Right ventricle myocardium inferior (tissue), 1 donor: Measurements from ENCODE around the gene ZBTB22. TPM values are rescaled to one million over a fixed set of nuclear protein-coding genes. Genes with fewer than 3 reads are reported as not detected.
A peak's percentile ranks its signal among the peaks of the same experiment; 100 is the strongest.

ENCODE experiments used
- ATAC-seq: fragments of 200-7000 bp; cut with Tn5 transposase; one replicate; pipeline ENCODE4 v1.9.1; 2020; ENCODE audit warnings: mild to moderate bottlenecking, moderate library complexity
- DNase-seq: peaks from one replicate; pipeline ENCODE4 v3.0.0; 2021; ENCODE audit errors: missing footprints
- intact Hi-C: fragments of 100-400 bp; cut with DNase I; formaldehyde crosslinking; loops from one replicate; pipeline ENCODE4 v1.11.0; 2022
- microRNA-seq: library from miRNA; unstranded; fragments of <30 nt; microRNA quantifications from one replicate; pipeline ENCODE4 v1.2.0, GENCODE V29; 2020
- total RNA-seq: library from RNA; stranded (reverse); fragmentation: NEBNext Ultra II Directional; extraction: Animal tissue kit (Norgen Biotek cat#: 25700); gene quantifications from one replicate; pipeline ENCODE4 v1.2.1, GENCODE V29; 2021
- donor health status: DM: no; HTN: yes; CAD: no; lungs with severe emphysema.

Gene ZBTB22
- total RNA-seq, 1 donor from 2014 or later = 10.8 TPM

DNA sequence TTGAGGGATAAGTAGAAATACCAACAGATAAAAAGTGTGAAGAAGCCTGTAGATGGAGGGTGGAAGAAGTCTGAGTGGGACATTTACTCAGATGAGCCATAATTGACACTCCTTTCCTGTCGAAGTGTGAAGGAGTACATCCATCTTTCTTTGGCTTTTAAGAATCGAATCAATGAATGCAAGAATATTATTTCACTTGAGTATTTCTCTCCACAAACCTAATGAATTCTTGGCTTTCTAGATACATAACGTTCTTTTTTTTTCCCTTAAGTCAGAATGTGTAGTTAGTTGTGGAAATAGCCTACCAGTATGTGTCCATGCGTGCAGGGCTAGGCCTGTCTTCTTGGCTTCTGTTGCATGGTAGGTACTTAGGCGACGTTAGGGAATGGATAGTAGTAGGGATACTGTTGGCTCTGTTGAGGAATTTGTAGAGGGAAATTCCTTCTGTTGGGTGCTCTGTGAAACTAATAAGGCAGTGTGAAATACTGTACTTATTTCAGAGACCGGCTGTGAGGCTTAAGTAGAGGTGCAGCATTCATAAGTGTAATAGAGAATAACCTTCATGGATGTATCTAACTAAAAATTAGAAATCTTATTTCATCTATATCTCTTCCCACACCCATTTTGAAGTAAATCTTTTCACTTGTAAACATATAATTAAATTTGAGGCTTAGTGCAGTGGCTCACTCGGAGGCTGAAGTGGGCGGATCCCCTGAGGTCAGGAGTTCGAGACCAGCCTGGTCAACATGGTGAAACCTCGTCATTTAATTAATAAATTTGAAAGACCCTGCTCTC lies 44.2 kb downstream of the ZBTB22 start:
- intact Hi-C loops = loop anchor here (2.0 kb wide), 1 partner anchor 43 kb away; the partner anchor contains the start of gene ZBTB22
- ATAC-seq (no peak), DNase-seq (no peak)

DNA sequence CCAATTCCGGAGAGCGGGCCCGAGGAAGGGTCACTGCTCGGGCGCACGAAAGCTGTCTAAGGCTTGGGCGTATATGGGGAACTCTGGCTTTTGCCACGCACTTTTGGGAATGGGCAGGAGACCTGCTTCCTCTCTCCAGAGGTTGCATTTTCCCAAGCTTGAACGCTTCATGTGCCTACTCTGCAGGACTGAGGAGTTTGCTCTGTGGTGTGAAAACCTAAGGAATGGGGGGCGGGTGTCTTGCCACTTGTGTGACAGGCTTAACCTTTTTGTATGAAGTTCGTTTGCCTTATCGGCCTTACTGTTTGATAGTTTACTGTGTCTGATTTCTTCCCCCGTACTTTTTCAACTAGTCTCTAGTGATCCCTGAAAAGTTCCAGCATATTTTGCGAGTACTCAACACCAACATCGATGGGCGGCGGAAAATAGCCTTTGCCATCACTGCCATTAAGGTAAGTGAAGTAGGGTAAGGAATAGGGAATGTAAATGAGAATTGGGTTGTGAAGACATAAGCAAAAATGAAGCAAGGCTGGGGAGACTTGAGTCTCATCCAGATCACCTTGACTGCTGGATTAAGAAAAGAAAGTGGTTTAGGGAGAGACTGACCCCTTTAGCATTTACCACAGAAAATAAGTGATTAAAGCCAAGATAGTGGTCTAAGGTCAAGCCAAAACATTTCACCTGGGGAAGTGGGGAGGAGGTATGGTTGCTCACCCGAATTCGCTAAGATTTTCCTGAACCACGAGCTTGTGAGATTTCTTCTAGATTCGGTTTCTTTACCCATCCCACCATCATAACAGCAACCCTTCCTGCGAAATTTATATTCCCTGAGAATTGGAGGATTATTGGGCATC lies 45.0 kb downstream of the ZBTB22 start:
- intact Hi-C loops = loop anchor here (2.0 kb wide), 1 partner anchor 44 kb away; the partner anchor contains the start of gene ZBTB22
- ATAC-seq (peak; percentile 6), DNase-seq (no peak)

DNA sequence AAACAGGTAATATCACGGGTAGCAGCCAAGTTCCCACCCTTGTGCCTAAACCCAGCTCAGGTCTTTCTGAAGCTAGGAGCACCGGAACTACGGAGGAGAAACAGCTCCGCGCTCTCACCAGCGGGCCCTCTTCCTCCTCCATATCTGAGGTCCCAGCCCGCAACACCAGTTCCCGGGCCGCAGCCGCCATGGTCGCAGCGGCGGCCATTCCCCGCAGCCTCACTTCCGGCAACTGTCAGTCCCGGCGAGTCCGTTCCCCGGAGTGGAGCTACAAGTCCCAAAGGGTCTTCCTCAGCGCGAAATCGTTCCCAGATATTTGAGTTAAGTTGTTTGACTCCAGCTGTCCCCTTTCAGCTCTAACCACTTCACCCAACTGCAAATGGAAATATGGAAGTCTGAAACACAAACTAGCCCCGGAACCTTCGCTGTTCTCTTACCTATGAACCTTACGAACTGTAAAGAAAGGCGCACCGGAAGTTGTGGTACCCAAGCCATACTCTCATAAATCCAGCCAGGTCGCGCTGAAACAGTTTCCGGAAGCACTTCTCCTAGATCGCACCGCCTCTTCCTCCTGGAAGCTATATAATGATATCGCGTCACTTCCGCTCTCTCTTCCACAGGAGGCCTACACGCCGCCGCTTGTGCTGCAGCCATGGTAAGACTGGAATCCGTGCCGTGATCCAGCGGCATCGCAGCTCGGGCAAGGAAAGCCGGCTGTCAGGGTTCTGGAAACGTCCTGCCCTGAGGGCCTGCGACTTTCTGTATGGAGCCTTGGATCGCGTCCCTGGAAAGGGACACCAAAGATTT lies 45.9 kb downstream of the ZBTB22 start, which contains the start of the genes RPS18 and VPS52:
RPS18 (plus strand) TSS at position 608 of the 807 bp plus-strand sequence; CDS start at position 653, 45 bp downstream.
VPS52 (minus strand) TSS at position 409 of the 807 bp plus-strand sequence; CDS start at position 208, 201 bp downstream.
- intact Hi-C loops = loop anchor here (2.0 kb wide), 1 partner anchor 45 kb away; the partner anchor contains the start of gene ZBTB22
- ATAC-seq (peak; percentile 96), DNase-seq (peak; percentile 95)

DNA sequence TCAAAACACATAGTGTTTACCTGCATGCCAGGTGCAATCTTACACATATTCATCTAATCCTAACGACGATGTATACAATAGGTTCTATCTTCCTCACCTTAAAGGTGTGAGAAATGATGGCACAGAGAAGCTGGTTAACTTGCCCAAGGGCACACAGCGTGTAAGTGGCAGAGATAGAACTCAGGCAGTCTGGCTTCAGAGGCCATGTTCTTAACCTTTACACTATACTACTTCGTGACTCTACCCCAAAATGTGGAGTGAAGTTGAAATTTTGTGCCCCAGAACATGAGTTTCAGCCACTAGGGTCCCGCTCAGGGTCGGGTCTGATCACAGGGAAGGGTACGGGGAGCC lies 46.5 kb downstream of the ZBTB22 start:
- DNase-seq (no peak), ATAC-seq (no peak)
- intact Hi-C loops = no loop called here

Small RNAs within 50 kb of the gene (microRNA-seq; reads per million reads assigned to microRNA genes)
- gene MIR6834 = not detected
- gene MIR6873 = not detected

Other genes with a start within 250 kb of the ZBTB22 start
- gene HLA-DPA1, start 244.1 kb downstream of the ZBTB22 start, total RNA-seq = 42.8 TPM
- 38.4 TPM for gene HLA-DPB1, start 241.8 kb downstream of the ZBTB22 start, total RNA-seq
- 1.1 TPM for gene COL11A2, start 125.3 kb downstream of the ZBTB22 start, total RNA-seq
- 39.3 TPM for gene RXRB, start 117.1 kb downstream of the ZBTB22 start, total RNA-seq
- gene SLC39A7, start 116.9 kb downstream of the ZBTB22 start, total RNA-seq = 55.4 TPM
- 25.0 TPM for gene HSD17B8, start 113.1 kb downstream of the ZBTB22 start, total RNA-seq
- gene RING1, start 109.2 kb downstream of the ZBTB22 start, total RNA-seq = 27.7 TPM
- 31.4 TPM for gene VPS52, start 45.9 kb downstream of the ZBTB22 start, total RNA-seq
- 1,075 TPM for gene RPS18, start 45.7 kb downstream of the ZBTB22 start, total RNA-seq
- 8.5 TPM for gene B3GALT4, start 40.6 kb downstream of the ZBTB22 start, total RNA-seq
- 15.9 TPM for gene WDR46, start 28.5 kb downstream of the ZBTB22 start, total RNA-seq
- gene PFDN6, start 28.1 kb downstream of the ZBTB22 start, total RNA-seq = 57.8 TPM
- 64.5 TPM for gene RGL2, start 18.8 kb downstream of the ZBTB22 start, total RNA-seq
- 82.3 TPM for gene TAPBP, start 3.7 kb downstream of the ZBTB22 start, total RNA-seq
- 22.4 TPM for gene DAXX, start 5.2 kb upstream of the ZBTB22 start, total RNA-seq
- 1.3 TPM for gene KIFC1, start 74.1 kb upstream of the ZBTB22 start, total RNA-seq
- gene PHF1, start 93.3 kb upstream of the ZBTB22 start, total RNA-seq = 43.5 TPM
- 107 TPM for gene CUTA, start 100.4 kb upstream of the ZBTB22 start, total RNA-seq
- 5.2 TPM for gene SYNGAP1, start 102.3 kb upstream of the ZBTB22 start, total RNA-seq
- 4.1 TPM for gene ZBTB9, start 136.8 kb upstream of the ZBTB22 start, total RNA-seq